T1000 (cell line): ENCODE results near the gene MTF1.

ENCODE experiments used
- DNase-seq: peaks from one replicate; lab custom pipeline; 2025; ENCODE audit warnings: mixed read lengths; lab: John Stamatoyannopoulos, UW

MTF1 gene

GRCh38 chr1:37828410-37829074, 30.9 kb downstream of the MTF1 start:
- DNase-seq = no peak

GRCh38 chr1:37825506-37825905, 33.9 kb downstream of the MTF1 start:
- DNase-seq = no peak

GRCh38 chr1:37824001-37824400, 35.4 kb downstream of the MTF1 start:
- no peak for DNase-seq

- DNase-seq = no peak
Observed at GRCh38 chr1:37822906-37823815, 36.2 kb downstream of the MTF1 start.

GRCh38 chr1:37821481-37821880, 37.9 kb downstream of the MTF1 start:
- no peak for DNase-seq

- DNase-seq = no peak
Observed at GRCh38 chr1:37817481-37817880, 41.9 kb downstream of the MTF1 start.

- DNase-seq = no peak
Observed at GRCh38 chr1:37814252-37814651, 45.1 kb downstream of the MTF1 start.

- DNase-seq = no peak
Observed at GRCh38 chr1:37813529-37814145, 45.8 kb downstream of the MTF1 start.

- peak; percentile 28 for DNase-seq
Observed at GRCh38 chr1:37811027-37811655, 48.3 kb downstream of the MTF1 start.

GRCh38 chr1:37809942-37810341, 49.5 kb downstream of the MTF1 start:
- DNase-seq = no peak

GRCh38 chr1:37808369-37809319, 50.7 kb downstream of the MTF1 start:
- DNase-seq = peak; percentile 76

- DNase-seq = peak; percentile 81
Observed at GRCh38 chr1:37807555-37808368, 51.6 kb downstream of the MTF1 start, which contains the start of the genes C1orf122 and YRDC. Gene C1orf122, plus strand, starts transcription at chr1:37807790. Its CDS starts 615 bp downstream, at chr1:37808405. Gene YRDC, minus strand, starts transcription at chr1:37808208. Its CDS starts 28 bp downstream, at chr1:37808180.

- no peak for DNase-seq
Observed at GRCh38 chr1:37807220-37807554, 52.2 kb downstream of the MTF1 start.

- no peak for DNase-seq
Observed at GRCh38 chr1:37802439-37802838, 57.0 kb downstream of the MTF1 start.

GRCh38 chr1:37797750-37798345, 61.5 kb downstream of the MTF1 start:
- no peak for DNase-seq

GRCh38 chr1:37795340-37796125, 63.9 kb downstream of the MTF1 start:
- no peak for DNase-seq

GRCh38 chr1:37794372-37795339, 64.7 kb downstream of the MTF1 start:
- DNase-seq = no peak
